ENCODE results near the gene MTMR3. TPM values are rescaled to one million over a fixed set of nuclear protein-coding genes. Genes with fewer than 3 reads are reported as not detected.

Gene MTMR3
- total RNA-seq, 1 experiment from 2014 or later = 26.8 TPM

GRCh38 chr22:29907753-29908515 lies 25.0 kb downstream of the MTMR3 start:
- Histone ChIP-seq H3K27ac (ENCODE audit: low read length) (peak overlapping the region; percentile 65), H3K36me3 (ENCODE audit: control insufficient read depth, insufficient read depth, low read length) (no peaks in the 10 kb centered on the region), H3K4me1 (ENCODE audit: control insufficient read depth, insufficient read depth, low read length) (peaks cover 33% of the 10 kb centered on the region), H3K27me3 (ENCODE audit: control insufficient read depth, insufficient read depth, low read length) (no peaks in the 10 kb centered on the region), H3K4me3 (ENCODE audit: low read depth in 2 of 2, low read length in 2 of 2) (peak overlapping the region in 1 of 2 experiments; percentile 30; a peak in 1 of 4 replicates), H3K9me3 (ENCODE audit: control insufficient read depth, insufficient read depth, low read depth, low read length) (no peaks in the 10 kb centered on the region)
- DNase-seq (ENCODE audit: low read depth, low spot score) (peak; percentile 87), ATAC-seq (peak; percentile 96)
- POLR2A ChIA-PET = interaction anchor here (0.6 kb wide), 3 partner anchors 47 to 250 kb away, joined by 3 to 6 read pairs (median 3); no protein-coding TSS in a partner anchor
- intact Hi-C loops (cut with micrococcal nuclease; ENCODE audit: unreplicated experiment) (no loop called here), in situ Hi-C loops (cut with HindIII; ENCODE audit: low pct_unique_long_range_greater_than_20kb, low sequenced_read_pairs) (no loop called here)
- CTCF ChIA-PET = no interaction called here
- BruUV-seq (replicated peaks) = no TSS peak
- TF ChIP-seq POLR2AphosphoS5 (IDR thresholded peaks at IDR 0.05; ENCODE audit: low read depth, low read length) (peak; percentile 39; the same call in 1 of the 2 replicates), TCF7L2 (IDR thresholded peaks at IDR 0.05; ENCODE audit: low read depth, low read length) (peak; percentile 96)
- TF ChIP-seq, protein P1, sequence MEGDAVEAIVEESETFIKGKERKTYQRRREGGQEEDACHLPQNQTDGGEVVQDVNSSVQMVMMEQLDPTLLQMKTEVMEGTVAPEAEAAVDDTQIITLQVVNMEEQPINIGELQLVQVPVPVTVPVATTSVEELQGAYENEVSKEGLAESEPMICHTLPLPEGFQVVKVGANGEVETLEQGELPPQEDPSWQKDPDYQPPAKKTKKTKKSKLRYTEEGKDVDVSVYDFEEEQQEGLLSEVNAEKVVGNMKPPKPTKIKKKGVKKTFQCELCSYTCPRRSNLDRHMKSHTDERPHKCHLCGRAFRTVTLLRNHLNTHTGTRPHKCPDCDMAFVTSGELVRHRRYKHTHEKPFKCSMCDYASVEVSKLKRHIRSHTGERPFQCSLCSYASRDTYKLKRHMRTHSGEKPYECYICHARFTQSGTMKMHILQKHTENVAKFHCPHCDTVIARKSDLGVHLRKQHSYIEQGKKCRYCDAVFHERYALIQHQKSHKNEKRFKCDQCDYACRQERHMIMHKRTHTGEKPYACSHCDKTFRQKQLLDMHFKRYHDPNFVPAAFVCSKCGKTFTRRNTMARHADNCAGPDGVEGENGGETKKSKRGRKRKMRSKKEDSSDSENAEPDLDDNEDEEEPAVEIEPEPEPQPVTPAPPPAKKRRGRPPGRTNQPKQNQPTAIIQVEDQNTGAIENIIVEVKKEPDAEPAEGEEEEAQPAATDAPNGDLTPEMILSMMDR (IDR thresholded peaks at IDR 0.05) = no peak

- intact Hi-C loops (cut with micrococcal nuclease; ENCODE audit: unreplicated experiment) = no loop called here
- in situ Hi-C loops (cut with HindIII; ENCODE audit: low pct_unique_long_range_greater_than_20kb, low sequenced_read_pairs) = no loop called here
- Histone ChIP-seq H3K27me3 (ENCODE audit: control insufficient read depth, insufficient read depth, low read length) (no peaks in the 10 kb centered on the region), H3K4me1 (ENCODE audit: control insufficient read depth, insufficient read depth, low read length) (peaks cover 42% of the 10 kb centered on the region), H3K9me3 (ENCODE audit: control insufficient read depth, insufficient read depth, low read depth, low read length) (no peaks in the 10 kb centered on the region), H3K4me3 (ENCODE audit: low read depth in 2 of 2, low read length in 2 of 2) (no peak overlapping the region), H3K27ac (ENCODE audit: low read length) (no peak overlapping the region), H3K36me3 (ENCODE audit: control insufficient read depth, insufficient read depth, low read length) (no peaks in the 10 kb centered on the region)
- no TSS peak for BruUV-seq (replicated peaks)
- no peak for TF ChIP-seq POLR2AphosphoS5 (IDR thresholded peaks at IDR 0.05; ENCODE audit: low read depth, low read length)
- TF ChIP-seq, protein P1 (IDR thresholded peaks at IDR 0.05) = no peak
- TF ChIP-seq REST (IDR thresholded peaks at IDR 0.05; ENCODE audit: insufficient read depth in 1 of 2, low read depth in 2 of 2, low read length in 1 of 2) = no peak
- TF ChIP-seq TCF7L2 (IDR thresholded peaks at IDR 0.05; ENCODE audit: low read depth, low read length) = no peak
- DNase-seq (ENCODE audit: low read depth, low spot score) (no peak), ATAC-seq (no peak)
- CTCF ChIA-PET = no interaction called here
- POLR2A ChIA-PET = interaction anchor here (0.6 kb wide), 1 partner anchor 1251 kb away, joined by 6 read pairs; no protein-coding TSS in a partner anchor
Observed at GRCh38 chr22:29912141-29912540, 29.2 kb downstream of the MTMR3 start.

All from Panc1 (cell line).